ENCODE results near the gene MT1F. TPM values are rescaled to one million over a fixed set of nuclear protein-coding genes. Genes with fewer than 3 reads are reported as not detected.

MT1F gene
- polyA plus RNA-seq, 3 donors, result 48.4 to 77.2 (median 58.2) TPM

Other genes starting within 250 kb of the MT1F start
- 100 to 1,000 TPM; 141 to 145 (median 144) TPM for gene AMFR, start 232.4 kb upstream of the MT1F start, polyA plus RNA-seq (ENCODE audit: insufficient read length in 3 of 3)
- gene NUDT21, start 206.6 kb upstream of the MT1F start, polyA plus RNA-seq (ENCODE audit: insufficient read length in 3 of 3), result 100 to 1,000 TPM; 125 to 152 (median 135) TPM
- 10 to 100 TPM; 38.9 to 40.9 (median 39.6) TPM for gene OGFOD1, start 206.4 kb upstream of the MT1F start, polyA plus RNA-seq (ENCODE audit: insufficient read length in 3 of 3)
- 100 to 1,000 TPM in 1 of 3 donors, 10 to 100 TPM in 2; 68.1 to 116 (median 92.6) TPM for gene BBS2, start 137.9 kb upstream of the MT1F start, polyA plus RNA-seq (ENCODE audit: insufficient read length in 3 of 3)
- gene MT4, start 92.9 kb upstream of the MT1F start, polyA plus RNA-seq (ENCODE audit: insufficient read length in 3 of 3), result not detected
- 1 to 10 TPM in 1 of 3 donors, under 1 TPM in 2; 0.84 to 1.3 (median 0.85) TPM for gene MT3, start 68.4 kb upstream of the MT1F start, polyA plus RNA-seq (ENCODE audit: insufficient read length in 3 of 3)
- 10 to 100 TPM; 14.5 to 29.8 (median 25.6) TPM for gene MT2A, start 49.4 kb upstream of the MT1F start, polyA plus RNA-seq (ENCODE audit: insufficient read length in 3 of 3)
- 10 to 100 TPM; 16.0 to 23.9 (median 17.3) TPM for gene MT1E, start 32.2 kb upstream of the MT1F start, polyA plus RNA-seq (ENCODE audit: insufficient read length in 3 of 3)
- under 1 TPM in 1 of 3 donors, not detected in 2; 0.20 TPM for gene MT1M, start 25.3 kb upstream of the MT1F start, polyA plus RNA-seq (ENCODE audit: insufficient read length in 3 of 3)
- gene MT1A, start 19.3 kb upstream of the MT1F start, polyA plus RNA-seq (ENCODE audit: insufficient read length in 3 of 3), result not detected
- not detected for gene MT1B, start 6.1 kb upstream of the MT1F start, polyA plus RNA-seq (ENCODE audit: insufficient read length in 3 of 3)
- gene MT1G, start 10.1 kb downstream of the MT1F start, polyA plus RNA-seq (ENCODE audit: insufficient read length in 3 of 3), result 10 to 100 TPM; 31.1 to 90.7 (median 45.7) TPM
- gene MT1H, start 11.9 kb downstream of the MT1F start, polyA plus RNA-seq (ENCODE audit: insufficient read length in 3 of 3), result 10 to 100 TPM in 2 of 3 donors, 1 to 10 TPM in 1; 4.5 to 25.2 (median 12.1) TPM
- 10 to 100 TPM; 24.8 to 30.2 (median 27.0) TPM for gene MT1X, start 24.5 kb downstream of the MT1F start, polyA plus RNA-seq (ENCODE audit: insufficient read length in 3 of 3)
- 100 to 1,000 TPM in 1 of 3 donors, 10 to 100 TPM in 2; 82.7 to 106 (median 89.4) TPM for gene NUP93, start 72.2 kb downstream of the MT1F start, polyA plus RNA-seq (ENCODE audit: insufficient read length in 3 of 3)
- gene SLC12A3, start 207.2 kb downstream of the MT1F start, polyA plus RNA-seq (ENCODE audit: insufficient read length in 3 of 3), result 10 to 100 TPM; 16.5 to 49.8 (median 20.8) TPM

Data from renal cortex interstitium (tissue), 3 donors.